Endothelial cell (in vitro differentiated cells): ENCODE results near the gene THY1. TPM values are rescaled to one million over a fixed set of nuclear protein-coding genes. Genes with fewer than 3 reads are reported as not detected.
A peak's percentile ranks its signal among the peaks of the same experiment; 100 is the strongest.

Experiments
- DNase-seq: peaks from one replicate; pipeline ENCODE4 v3.0.0; 2021; ENCODE audit warnings: low spot score
- H3K27ac Mint-ChIP-seq: one replicate; pipeline ENCODE4 v1.8.0; 2021; ENCODE audit warnings: mixed read lengths, inconsistent platforms; ENCODE audit not compliant: unreplicated experiment
- H3K27me3 Mint-ChIP-seq: one replicate; pipeline ENCODE4 v1.8.0; 2021; ENCODE audit warnings: mild to moderate bottlenecking, moderate library complexity, mixed read lengths, inconsistent platforms; ENCODE audit not compliant: unreplicated experiment
- H3K36me3 Mint-ChIP-seq: one replicate; pipeline ENCODE4 v1.8.0; 2021; ENCODE audit warnings: mild to moderate bottlenecking, low read depth, mixed read lengths, inconsistent platforms; ENCODE audit not compliant: unreplicated experiment
- H3K4me1 Mint-ChIP-seq: one replicate; pipeline ENCODE4 v1.8.0; 2021; ENCODE audit warnings: mild to moderate bottlenecking, mixed read lengths, inconsistent platforms; ENCODE audit not compliant: unreplicated experiment
- H3K4me3 Mint-ChIP-seq: one replicate; pipeline ENCODE4 v1.8.0; 2021; ENCODE audit warnings: mild to moderate bottlenecking, mixed read lengths, inconsistent platforms; ENCODE audit not compliant: unreplicated experiment
- H3K9me3 Mint-ChIP-seq: one replicate; pipeline ENCODE4 v1.8.0; 2021; ENCODE audit warnings: mixed read lengths, inconsistent platforms; ENCODE audit not compliant: unreplicated experiment
- total RNA-seq: library from RNA; stranded (reverse); fragmentation: NEBNext Ultra II Directional; extraction: Animal tissue kit (Norgen Biotek cat#: 25700); gene quantifications from one replicate; pipeline ENCODE4 v1.2.1, GENCODE V29; 2021; ENCODE audit not compliant: unreplicated experiment
- TF ChIP-seq, protein P1 (sequence below): fragments of 200-600 bp; sonication (generic); IDR thresholded peaks from one replicate; pipeline ENCODE4 v1.5.0; 2021; ENCODE audit warnings: antibody characterized with exemption; ENCODE audit not compliant: unreplicated experiment

THY1 gene
- total RNA-seq, 1 donor from 2014 or later, result 526 TPM

DNA sequence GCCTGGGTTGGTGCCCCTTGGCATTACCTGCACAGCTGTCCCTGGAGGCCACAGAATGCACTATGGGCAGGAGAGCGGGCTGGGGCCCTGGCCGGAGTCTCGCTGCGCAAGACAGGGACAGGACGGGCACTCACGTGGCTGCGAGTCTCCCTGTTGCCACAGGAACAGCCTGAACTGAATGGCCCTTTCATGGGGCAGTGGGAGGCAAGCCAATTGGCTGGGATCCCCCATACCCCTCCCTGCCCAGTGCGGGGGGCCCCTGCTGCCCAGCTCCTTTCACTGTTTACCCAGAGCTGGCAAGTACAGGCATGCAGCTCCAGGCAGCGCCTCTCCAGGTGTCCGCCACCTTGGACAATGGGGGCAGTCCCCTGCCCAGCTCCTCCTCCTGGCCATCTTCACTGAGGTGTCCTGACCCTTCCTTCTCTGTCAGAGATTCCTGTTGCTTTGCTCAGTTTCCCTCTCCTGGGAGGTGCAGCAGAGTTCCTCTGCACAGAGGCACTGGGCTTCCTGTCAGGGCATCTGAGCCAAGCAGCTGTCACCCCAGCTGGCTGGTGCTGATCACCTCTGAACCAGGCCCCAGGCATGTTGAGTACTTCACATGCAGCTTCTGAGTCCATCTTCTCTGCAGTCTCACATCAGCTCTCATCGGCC is 46.6 kb downstream of the THY1 start:
- no peaks in the 10 kb centered on the region for H3K9me3 Mint-ChIP-seq

GRCh38 chr11:119375337-119376196 is 47.4 kb downstream of the THY1 start:
- Mint-ChIP-seq H3K4me3 (no peak overlapping the region), H3K27ac (no peak overlapping the region), H3K36me3 (no peaks in the 10 kb centered on the region), H3K4me1 (peaks cover 15% of the 10 kb centered on the region), H3K9me3 (no peaks in the 10 kb centered on the region), H3K27me3 (peaks cover 5% of the 10 kb centered on the region)
- DNase-seq, result no peak
- TF ChIP-seq, protein P1, sequence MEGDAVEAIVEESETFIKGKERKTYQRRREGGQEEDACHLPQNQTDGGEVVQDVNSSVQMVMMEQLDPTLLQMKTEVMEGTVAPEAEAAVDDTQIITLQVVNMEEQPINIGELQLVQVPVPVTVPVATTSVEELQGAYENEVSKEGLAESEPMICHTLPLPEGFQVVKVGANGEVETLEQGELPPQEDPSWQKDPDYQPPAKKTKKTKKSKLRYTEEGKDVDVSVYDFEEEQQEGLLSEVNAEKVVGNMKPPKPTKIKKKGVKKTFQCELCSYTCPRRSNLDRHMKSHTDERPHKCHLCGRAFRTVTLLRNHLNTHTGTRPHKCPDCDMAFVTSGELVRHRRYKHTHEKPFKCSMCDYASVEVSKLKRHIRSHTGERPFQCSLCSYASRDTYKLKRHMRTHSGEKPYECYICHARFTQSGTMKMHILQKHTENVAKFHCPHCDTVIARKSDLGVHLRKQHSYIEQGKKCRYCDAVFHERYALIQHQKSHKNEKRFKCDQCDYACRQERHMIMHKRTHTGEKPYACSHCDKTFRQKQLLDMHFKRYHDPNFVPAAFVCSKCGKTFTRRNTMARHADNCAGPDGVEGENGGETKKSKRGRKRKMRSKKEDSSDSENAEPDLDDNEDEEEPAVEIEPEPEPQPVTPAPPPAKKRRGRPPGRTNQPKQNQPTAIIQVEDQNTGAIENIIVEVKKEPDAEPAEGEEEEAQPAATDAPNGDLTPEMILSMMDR, result no peak

More for the DNA sequence above, 46.6 kb downstream of the THY1 start:
- Mint-ChIP-seq H3K4me3 (peak overlapping the region; percentile 69), H3K27me3 (peaks cover 5% of the 10 kb centered on the region), H3K27ac (no peak overlapping the region), H3K4me1 (peaks cover 18% of the 10 kb centered on the region), H3K36me3 (no peaks in the 10 kb centered on the region)
- no peak for DNase-seq
- TF ChIP-seq, protein P1, result no peak

- H3K27me3 Mint-ChIP-seq, result peaks cover 5% of the 10 kb centered on the region
- H3K9me3 Mint-ChIP-seq, result no peaks in the 10 kb centered on the region
- no peak overlapping the region for H3K27ac Mint-ChIP-seq
- H3K4me1 Mint-ChIP-seq, result peaks cover 15% of the 10 kb centered on the region
- DNase-seq, result no peak
- H3K36me3 Mint-ChIP-seq, result no peaks in the 10 kb centered on the region
- no peak overlapping the region for H3K4me3 Mint-ChIP-seq
- TF ChIP-seq, protein P1, result no peak
Measured at GRCh38 chr11:119374632-119375336, 48.2 kb downstream of the THY1 start.

- DNase-seq, result peak; percentile 90
- Mint-ChIP-seq H3K27ac (no peak overlapping the region), H3K4me1 (peaks cover 16% of the 10 kb centered on the region)
Measured at GRCh38 chr11:119373921-119374631, 48.9 kb downstream of the THY1 start.

More at GRCh38 chr11:119373921-119374631, 48.9 kb downstream of the THY1 start:
- Mint-ChIP-seq H3K9me3 (no peaks in the 10 kb centered on the region), H3K36me3 (no peaks in the 10 kb centered on the region), H3K4me3 (no peak overlapping the region), H3K27me3 (peaks cover 5% of the 10 kb centered on the region)
- TF ChIP-seq, protein P1, result peak; percentile 76
